ENCODE measurements around the gene ARX. TPM values are rescaled to one million over a fixed set of nuclear protein-coding genes. Genes with fewer than 3 reads are reported as not detected.

The ARX gene
- total RNA-seq, result not detected in 2 replicates

DNA sequence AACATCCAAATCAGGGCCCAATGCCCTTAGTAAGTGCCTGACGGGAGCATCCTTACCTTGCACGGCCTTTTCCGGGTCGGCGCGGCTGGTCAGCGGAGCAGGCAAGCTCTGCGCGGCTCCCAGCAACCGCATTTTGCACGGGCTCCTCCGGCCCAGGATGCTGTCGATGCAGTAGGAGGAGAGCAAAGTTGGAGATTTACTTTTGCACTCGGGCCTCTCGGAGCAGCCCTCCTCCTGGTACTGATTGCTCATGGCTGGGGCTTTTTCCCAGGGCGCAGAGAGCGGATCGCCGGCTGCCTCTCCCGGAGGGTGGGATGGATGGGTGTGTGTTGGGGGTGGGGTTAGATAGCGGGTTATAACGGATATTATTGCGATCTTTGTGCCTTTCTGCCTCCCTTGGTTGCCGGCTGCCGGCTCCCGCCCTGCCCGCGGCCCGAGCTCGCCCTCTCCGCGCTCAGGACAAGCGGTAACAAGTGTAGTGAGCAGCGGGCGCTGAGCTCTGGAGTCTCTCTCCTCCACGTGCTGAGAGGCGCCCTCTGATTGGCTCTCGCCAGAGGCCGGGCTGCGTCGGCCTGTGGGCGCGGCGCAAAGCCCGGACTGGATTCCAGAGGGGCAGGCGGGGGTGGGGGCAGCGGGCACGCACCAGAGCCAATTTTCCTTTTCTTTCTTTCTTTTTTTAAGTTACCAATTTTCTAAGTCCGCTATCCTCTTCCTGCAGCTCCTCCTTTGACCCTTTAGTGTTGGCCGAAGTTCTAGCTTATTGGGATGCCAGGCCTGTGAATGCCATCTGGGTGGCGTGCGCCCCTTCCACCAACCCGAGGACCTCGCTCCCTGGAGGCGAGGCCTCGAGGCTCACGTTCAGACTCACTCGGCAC is at the start of gene ARX:
Gene ARX, minus strand, starts transcription at position 480 of the 875 bp plus-strand sequence. Its CDS starts 228 bp downstream, at position 252.

Measured in epithelial cell of umbilical artery (primary cell).